ENCODE data around the gene STK39.
"Not testable (repeated sequence)": the region's sequence is repeated elsewhere in the genome, so short reads cannot be mapped to it uniquely, and the experiment has no call there.

STK39 gene

DNA sequence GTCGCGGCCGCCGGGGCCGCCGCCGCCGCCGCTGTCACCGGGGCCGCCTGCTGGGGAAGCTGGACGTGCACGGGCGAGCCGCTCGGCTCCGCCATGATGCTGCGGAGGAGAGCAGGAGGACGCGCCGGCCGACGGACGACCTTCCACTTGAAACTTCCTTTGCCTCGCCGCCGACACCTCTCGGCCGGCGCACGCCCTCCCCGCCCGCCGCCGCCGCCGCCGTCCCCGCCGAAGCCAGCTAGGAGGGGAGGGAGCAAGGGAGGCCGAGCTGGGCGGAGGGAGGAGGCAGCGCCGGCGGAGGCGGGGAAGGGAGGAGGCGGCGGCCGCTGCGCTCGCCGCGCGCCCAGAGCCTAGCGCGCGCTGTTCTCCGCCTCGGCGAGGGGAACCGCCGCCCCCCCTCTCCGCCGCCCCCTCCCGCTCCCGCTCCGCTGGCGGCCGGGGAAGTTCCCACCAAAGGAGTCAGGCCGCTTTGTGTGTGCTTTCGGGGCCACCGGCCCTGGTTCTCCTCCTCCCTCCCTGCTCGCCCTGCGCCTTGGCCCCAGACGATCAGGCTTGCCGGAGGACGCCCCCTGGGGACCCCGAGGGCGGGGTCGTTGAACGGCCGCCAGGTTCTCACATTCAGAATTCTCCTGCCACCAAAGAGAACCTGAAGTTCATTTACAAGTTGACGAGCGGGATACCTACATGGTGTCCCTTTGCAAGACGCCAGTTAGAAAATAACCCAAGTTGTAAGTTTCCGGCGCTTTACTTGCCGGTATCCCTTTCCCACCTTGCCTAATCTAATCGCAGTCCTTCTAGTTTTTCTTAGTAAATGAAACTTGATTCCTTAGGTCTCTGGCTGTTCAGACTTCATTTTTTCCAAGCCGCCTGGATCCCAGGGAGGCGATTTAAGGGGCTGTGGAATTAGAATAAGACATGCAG is at the start of gene STK39:
Gene STK39, minus strand, starts transcription at position 255 of the 921 bp plus-strand sequence. Its CDS starts 160 bp downstream, at position 95.
- DNase-seq (ENCODE audit: low read depth): no peak

DNA sequence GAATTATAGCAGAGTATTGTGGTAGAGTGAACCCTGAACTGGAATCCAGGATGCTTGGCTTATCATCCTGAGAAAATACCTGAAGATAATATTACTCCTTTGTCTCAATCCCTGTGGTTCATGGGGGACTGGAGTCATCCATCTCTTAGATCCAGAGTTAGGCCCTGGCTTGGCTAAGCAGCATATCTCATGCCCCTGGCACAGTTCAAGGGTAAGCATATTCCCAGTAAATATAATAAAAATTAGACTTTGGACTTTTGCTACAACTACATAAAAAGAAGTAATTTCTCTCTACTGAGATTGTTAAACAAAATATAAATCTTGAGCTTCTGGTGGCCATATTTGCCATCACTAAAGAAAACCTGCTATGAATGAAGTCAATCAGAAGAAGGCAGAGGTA is 47.7 kb upstream of the STK39 start:
- no peak for DNase-seq (ENCODE audit: low read depth)

GRCh38 chr2:168294409-168294808 is 47.0 kb upstream of the STK39 start:
- DNase-seq (ENCODE audit: low read depth): no peak

- no peak for DNase-seq (ENCODE audit: low read depth)
Observed at GRCh38 chr2:168293766-168294165, 46.4 kb upstream of the STK39 start.

- DNase-seq (ENCODE audit: low read depth): no peak
Observed at GRCh38 chr2:168290391-168290790, 43.0 kb upstream of the STK39 start.

- DNase-seq (ENCODE audit: low read depth): no peak
Observed at GRCh38 chr2:168289880-168290279, 42.5 kb upstream of the STK39 start.

- DNase-seq (ENCODE audit: low read depth): no peak
Observed at GRCh38 chr2:168286535-168286934, 39.1 kb upstream of the STK39 start.

DNA sequence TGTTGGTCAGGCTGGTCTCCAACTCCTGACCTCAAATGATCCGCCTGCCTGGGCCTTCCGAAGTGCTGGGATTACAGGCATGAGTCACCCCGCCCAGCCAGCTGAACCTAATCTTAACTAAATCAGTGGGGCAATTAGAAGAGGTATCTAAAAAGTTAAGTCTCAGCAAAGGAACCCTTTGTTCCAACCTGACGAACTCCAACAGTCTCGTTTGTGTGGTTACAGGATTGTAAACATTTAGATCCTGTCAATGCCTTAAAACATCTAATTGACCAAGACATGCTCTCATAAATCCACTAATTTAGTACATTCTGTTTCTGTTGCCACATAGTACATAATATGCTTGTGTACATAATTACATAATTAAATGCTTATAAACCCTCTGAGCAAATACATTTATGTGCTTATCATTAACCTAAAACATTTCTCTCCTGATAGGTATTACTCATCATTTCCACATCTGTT is 31.1 kb upstream of the STK39 start:
- peak; percentile 52 for DNase-seq (ENCODE audit: low read depth)

DNA sequence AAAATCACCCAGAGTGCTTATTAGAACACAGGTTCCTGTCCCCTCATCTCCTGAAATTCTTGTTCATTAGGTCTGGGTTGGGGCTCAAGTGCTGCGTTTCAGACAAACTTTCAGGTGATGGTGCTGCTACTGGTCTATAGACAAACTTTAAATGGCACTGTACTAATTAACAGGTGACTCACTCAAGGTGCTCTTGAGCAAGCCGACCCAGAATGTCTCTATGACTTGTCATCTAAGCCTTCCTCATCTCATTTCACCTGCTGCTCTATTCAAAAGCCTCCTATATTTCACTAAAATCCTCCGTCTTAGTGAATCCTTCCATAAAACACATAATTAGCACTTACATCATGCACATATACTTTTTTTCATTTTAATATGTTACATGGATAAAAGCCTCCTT is 29.9 kb upstream of the STK39 start:
- DNase-seq (ENCODE audit: low read depth): no peak

- no peak for DNase-seq (ENCODE audit: low read depth)
Observed at GRCh38 chr2:168272225-168272624, 24.8 kb upstream of the STK39 start.

DNA sequence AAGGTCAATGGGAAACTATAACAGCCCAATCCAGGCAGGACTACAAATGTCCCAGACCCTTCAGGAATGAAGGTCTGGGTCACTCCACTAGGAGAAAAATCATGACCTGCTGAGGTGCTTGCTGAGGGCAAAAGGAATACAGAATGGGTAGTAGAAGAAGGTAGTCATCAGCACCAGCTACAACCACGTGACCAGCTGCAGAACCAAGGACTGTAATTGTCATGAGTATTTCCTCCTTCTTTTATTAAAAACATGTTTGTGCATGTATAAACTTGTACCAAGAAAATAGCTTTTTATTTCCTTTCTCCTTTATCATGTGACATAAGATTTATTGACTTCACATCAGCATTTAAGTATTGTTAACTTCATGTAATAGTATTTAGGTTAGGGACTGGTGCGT is 15.5 kb upstream of the STK39 start:
- DNase-seq (ENCODE audit: low read depth): not testable (repeated sequence)

DNA sequence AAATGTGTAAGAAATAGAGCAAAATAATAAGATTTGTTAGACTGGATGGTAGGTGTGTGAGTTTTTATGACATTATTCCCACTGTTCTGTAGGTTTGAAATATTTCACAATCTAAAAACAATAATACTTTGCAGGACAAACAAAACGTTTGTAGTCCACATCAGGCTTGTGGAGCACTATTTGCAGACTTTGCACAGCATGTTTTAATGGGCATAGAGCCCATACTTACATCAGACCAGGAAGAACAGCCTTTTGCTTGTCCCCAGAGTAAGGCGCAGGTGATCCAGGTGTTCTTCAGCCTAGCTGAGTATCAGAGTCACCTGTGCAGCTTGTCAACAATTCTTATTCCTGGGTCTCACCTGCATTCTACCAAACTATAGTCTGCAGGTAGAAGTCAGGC is 9.1 kb upstream of the STK39 start:
- no peak for DNase-seq (ENCODE audit: low read depth)

DNA sequence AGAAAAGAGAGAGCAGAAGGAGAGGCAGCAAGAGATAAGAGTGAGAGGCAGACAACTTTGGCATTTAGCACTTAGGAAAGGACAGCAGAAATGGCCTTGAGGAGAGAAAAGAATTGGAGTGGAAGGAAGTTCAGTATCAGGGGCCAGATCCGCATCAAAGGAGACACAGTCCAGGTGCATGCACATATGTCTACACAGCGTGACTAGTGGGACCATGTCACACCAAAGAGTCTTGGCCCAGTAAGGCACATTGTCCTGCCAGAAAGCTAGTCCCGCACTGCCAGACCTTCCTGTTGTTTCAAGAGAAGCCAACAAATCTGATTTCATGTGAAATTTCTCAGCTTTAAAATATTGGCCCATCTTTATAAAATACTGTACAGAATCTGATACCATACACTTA is 8.5 kb upstream of the STK39 start:
- no peak for DNase-seq (ENCODE audit: low read depth)

DNA sequence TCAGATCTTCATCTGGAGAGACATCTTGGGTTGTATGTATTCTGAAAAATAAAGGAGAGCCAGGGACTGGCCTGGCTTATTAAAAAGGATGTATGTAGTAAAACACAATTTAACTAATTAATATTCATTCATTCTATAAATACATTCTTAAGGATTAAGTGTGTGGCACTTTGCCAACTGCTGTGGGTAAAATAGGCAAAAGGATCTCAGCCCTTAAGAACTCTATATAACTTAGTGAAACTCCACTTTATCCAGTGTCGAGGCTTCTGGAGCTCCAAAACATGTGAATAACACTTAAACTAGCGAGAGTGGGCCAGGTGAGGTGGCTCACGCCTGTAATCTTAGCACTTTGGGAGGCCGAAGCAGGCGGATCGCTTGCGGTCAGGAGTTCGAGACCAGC is 7.7 kb upstream of the STK39 start:
- DNase-seq (ENCODE audit: low read depth): no peak

- no peak for DNase-seq (ENCODE audit: low read depth)
Observed at GRCh38 chr2:168254158-168254935, 7.0 kb upstream of the STK39 start.

- DNase-seq (ENCODE audit: low read depth): no peak
Observed at GRCh38 chr2:168253379-168253778, 6.0 kb upstream of the STK39 start.

GRCh38 chr2:168252976-168253375 is 5.6 kb upstream of the STK39 start:
- DNase-seq (ENCODE audit: low read depth): no peak

- DNase-seq (ENCODE audit: low read depth): no peak
Observed at GRCh38 chr2:168246483-168247340, 683 bp downstream of the STK39 start.

DNA sequence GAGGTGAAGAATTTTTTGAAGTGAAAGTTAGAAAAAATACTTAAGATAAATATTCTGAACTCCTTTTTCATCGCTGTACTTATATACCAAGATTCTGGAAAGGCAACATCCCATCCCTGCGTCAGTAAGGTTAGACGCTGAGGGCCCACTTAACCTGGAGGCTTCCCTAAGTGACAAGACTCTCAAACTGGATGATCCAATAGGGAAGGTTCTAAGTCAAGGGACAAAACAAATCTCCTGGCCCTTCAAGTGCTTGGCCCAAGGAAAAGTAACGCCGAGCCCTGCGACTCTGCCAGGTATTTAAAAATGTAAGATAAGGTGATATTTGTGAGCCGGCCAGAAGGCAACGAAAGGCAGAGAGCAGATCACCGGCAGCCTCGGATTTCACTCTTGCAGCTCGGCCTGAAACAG is 1.3 kb downstream of the STK39 start:
- DNase-seq (ENCODE audit: low read depth): no peak

GRCh38 chr2:168245074-168245825 is 2.1 kb downstream of the STK39 start:
- no peak for DNase-seq (ENCODE audit: low read depth)

GRCh38 chr2:168244318-168244717 is 3.1 kb downstream of the STK39 start:
- no peak for DNase-seq (ENCODE audit: low read depth)

Measured in non-pigmented ciliary epithelial cell (primary cell).